Mesothelial cell of epicardium (in vitro differentiated cells): Measurements from ENCODE around the gene GATAD2A. TPM values are rescaled to one million over a fixed set of nuclear protein-coding genes. Genes with fewer than 3 reads are reported as not detected.

ENCODE experiments used
- DNase-seq, 2 experiments: peaks; one replicate each; pipeline ENCODE4 v3.0.0; 2021; ENCODE audit warnings: low spot score in 2 of 2; ENCODE audit not compliant: unreplicated experiment in 2 of 2
- H3K27ac Mint-ChIP-seq: 2 replicates; pipeline ENCODE4 v1.8.0; 2021; ENCODE audit warnings: mixed read lengths
- H3K27me3 Mint-ChIP-seq: 2 replicates; pipeline ENCODE4 v1.8.0; 2021; ENCODE audit warnings: low read depth, mixed read lengths
- H3K36me3 Mint-ChIP-seq: 2 replicates; pipeline ENCODE4 v1.8.0; 2021; ENCODE audit warnings: mixed read lengths
- H3K4me1 Mint-ChIP-seq: 2 replicates; pipeline ENCODE4 v1.8.0; 2021; ENCODE audit warnings: mixed read lengths
- H3K4me3 Mint-ChIP-seq: 2 replicates; pipeline ENCODE4 v1.8.0; 2021; ENCODE audit warnings: mild to moderate bottlenecking, moderate library complexity, mixed read lengths
- H3K9me3 Mint-ChIP-seq: 2 replicates; pipeline ENCODE4 v1.8.0; 2021; ENCODE audit warnings: mixed read lengths
- CTCF ChIP-seq: fragments of 200-600 bp; sonication (generic); IDR thresholded peaks from one replicate; pipeline ENCODE4 v1.5.0; 2021; ENCODE audit warnings: antibody characterized with exemption; ENCODE audit not compliant: unreplicated experiment
- total RNA-seq: library from RNA; stranded (reverse); gene quantifications from 3 replicates; pipeline ENCODE4 v1.2.1, GENCODE V29; 2021

GATAD2A gene
- total RNA-seq, 1 donor from 2014 or later: 113 TPM

- Mint-ChIP-seq H3K4me3 (no peak overlapping the region), H3K36me3 (peaks cover 1% of the 10 kb centered on the region), H3K4me1 (peaks cover 23% of the 10 kb centered on the region), H3K9me3 (no peaks in the 10 kb centered on the region), H3K27ac (no peak overlapping the region), H3K27me3 (no peaks in the 10 kb centered on the region)
- no peak for DNase-seq
- no peak for TF ChIP-seq CTCF
These were observed 127.6 kb downstream of the GATAD2A start for GRCh38 chr19:19532806-19533701.

GRCh38 chr19:19533841-19534240 lies 128.4 kb downstream of the GATAD2A start:
- Mint-ChIP-seq H3K4me1 (peaks cover 28% of the 10 kb centered on the region), H3K36me3 (peaks cover 1% of the 10 kb centered on the region), H3K4me3 (no peak overlapping the region), H3K27ac (peak overlapping the region; percentile 35), H3K27me3 (peaks cover 4% of the 10 kb centered on the region), H3K9me3 (no peaks in the 10 kb centered on the region)
- TF ChIP-seq CTCF: no peak
- DNase-seq: no peak

- no peaks in the 10 kb centered on the region for H3K9me3 Mint-ChIP-seq
- no peaks in the 10 kb centered on the region for H3K36me3 Mint-ChIP-seq
- DNase-seq: no peak
- no peak overlapping the region for H3K4me3 Mint-ChIP-seq
- H3K27me3 Mint-ChIP-seq: peaks cover 6% of the 10 kb centered on the region
- peaks cover 30% of the 10 kb centered on the region for H3K4me1 Mint-ChIP-seq
- no peak overlapping the region for H3K27ac Mint-ChIP-seq
- TF ChIP-seq CTCF: no peak
These were observed 129.2 kb downstream of the GATAD2A start for GRCh38 chr19:19534556-19535265.

DNA sequence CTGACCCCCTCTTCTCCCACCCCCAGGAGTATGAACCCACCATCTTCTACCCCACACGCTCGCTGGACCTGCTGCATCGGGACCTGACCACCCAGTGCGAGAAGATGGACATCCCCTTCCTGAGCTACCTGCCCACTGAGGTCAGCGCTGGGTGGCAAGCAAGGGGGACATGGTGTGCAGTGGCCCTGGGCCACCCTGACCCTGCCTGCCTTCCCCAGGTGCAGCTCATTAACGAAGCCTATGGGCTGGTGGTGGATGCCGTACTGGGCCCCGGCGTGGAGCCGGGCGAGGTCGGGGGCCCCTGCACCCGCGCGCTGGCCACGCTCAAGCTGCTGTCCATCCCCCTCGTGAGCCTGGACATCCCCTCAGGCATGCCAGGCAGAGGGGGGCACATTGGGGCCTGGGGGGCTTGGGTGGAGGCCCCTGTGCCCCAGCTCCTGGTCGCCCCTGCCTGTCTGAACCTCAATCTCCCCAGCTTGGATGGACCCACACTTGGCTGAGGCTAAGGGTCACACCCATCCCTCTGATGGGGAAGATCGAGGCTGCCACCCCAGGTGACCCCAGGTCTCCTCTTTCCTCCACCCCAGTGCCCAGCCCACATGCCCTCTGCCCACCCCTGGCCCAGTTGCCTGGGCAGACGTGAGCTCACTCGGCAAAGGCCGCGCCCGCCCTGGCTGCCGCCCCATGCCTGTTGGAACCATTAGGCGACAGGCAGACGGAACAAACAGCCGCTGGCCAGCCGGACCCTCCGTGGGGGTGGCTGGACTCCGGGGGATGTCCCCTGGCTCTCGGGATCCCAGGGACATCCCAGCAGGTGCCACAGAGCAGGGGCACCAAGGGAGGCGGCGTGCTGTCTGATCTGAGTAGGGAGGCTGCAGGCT lies 130.1 kb downstream of the GATAD2A start:
- H3K4me1 Mint-ChIP-seq: peaks cover 30% of the 10 kb centered on the region
- TF ChIP-seq CTCF: no peak

More for the DNA sequence above, 130.1 kb downstream of the GATAD2A start:
- Mint-ChIP-seq H3K9me3 (no peaks in the 10 kb centered on the region), H3K27me3 (peaks cover 6% of the 10 kb centered on the region), H3K36me3 (no peaks in the 10 kb centered on the region), H3K4me3 (no peak overlapping the region), H3K27ac (no peak overlapping the region)
- no peak for DNase-seq
